GM10266 (cell line): ENCODE results near the gene SLC6A2.
"Not testable (repeated sequence)": the region's sequence is repeated elsewhere in the genome, so short reads cannot be mapped to it uniquely, and the experiment has no call there.

Experiments
- DNase-seq: peaks from one replicate; pipeline ENCODE4 v3.0.0; 2012; ENCODE audit errors: extremely low spot score
- CTCF ChIP-seq: IDR thresholded peaks from 2 replicates; pipeline ENCODE4 v1.5.1; 2012; ENCODE audit warnings: mild to moderate bottlenecking, low read depth; ENCODE audit not compliant: control insufficient read depth, insufficient read depth; ENCODE audit errors: missing control alignments

Gene SLC6A2

GRCh38 chr16:55734665-55735064, 78.9 kb downstream of the SLC6A2 start:
- DNase-seq: no peak
- TF ChIP-seq CTCF: no peak

GRCh38 chr16:55735120-55735781, 79.5 kb downstream of the SLC6A2 start:
- DNase-seq: no peak
- no peak for TF ChIP-seq CTCF

DNA sequence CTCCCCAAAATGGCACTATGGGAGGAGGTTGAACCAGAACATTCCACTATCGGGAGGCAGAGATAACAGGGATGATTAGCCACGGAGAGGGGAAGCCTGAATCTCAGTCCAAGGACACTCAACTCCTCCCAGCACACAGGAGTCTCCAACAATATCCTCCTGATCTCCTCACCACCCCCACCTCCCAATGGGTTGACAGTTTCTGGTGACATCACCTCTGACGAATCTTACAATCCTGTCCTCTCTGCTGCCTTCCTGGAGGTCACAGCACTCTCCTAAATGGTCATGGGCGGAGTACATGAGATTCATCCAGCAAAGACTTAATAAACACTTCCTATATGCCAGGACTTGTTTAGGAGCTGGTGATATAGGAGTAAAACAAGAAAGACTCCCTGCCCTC, 80.9 kb downstream of the SLC6A2 start:
- no peak for DNase-seq
- TF ChIP-seq CTCF: no peak

DNA sequence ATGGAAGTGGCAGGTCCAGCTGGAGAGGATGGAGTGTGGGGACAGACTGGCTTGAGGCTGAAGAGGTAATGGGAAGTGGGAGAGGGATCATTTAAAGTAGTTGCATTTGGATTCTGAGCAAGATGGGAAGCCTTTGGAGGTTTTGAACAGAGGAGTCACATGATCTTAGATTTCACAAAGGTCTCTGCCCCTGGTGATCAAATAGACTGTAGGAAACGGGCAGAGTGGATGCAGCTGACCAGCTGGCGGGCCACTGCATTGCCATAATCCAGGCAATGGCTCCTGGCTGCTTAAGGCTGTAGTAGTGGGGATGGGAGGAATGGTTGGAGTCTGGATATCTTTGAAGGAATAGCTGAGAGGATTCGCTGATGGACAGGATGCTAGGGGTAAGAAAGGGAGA, 81.5 kb downstream of the SLC6A2 start:
- no peak for DNase-seq
- TF ChIP-seq CTCF: no peak

GRCh38 chr16:55737966-55738365, 82.2 kb downstream of the SLC6A2 start:
- no peak for TF ChIP-seq CTCF
- no peak for DNase-seq

GRCh38 chr16:55746081-55746480, 90.3 kb downstream of the SLC6A2 start:
- no peak for TF ChIP-seq CTCF
- no peak for DNase-seq

DNA sequence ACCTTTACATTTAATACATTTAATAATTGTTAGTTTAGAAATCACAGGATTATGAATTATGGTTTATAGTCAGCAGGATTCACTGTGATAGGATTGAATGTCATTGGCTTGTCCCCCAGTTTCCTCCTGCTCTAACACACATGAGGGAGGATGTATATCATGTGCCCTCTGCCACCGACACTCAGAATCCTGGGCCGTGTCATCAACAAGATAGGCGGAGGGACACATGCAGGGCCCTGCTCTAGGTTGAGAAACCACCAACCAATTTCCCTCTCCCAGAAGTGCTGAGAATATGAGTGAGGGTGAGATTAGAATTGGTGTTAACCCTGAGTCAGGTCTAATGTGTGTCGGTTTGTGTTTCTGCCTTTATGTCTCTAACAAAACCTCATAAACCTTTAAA, 92.0 kb downstream of the SLC6A2 start:
- DNase-seq: no peak

DNA sequence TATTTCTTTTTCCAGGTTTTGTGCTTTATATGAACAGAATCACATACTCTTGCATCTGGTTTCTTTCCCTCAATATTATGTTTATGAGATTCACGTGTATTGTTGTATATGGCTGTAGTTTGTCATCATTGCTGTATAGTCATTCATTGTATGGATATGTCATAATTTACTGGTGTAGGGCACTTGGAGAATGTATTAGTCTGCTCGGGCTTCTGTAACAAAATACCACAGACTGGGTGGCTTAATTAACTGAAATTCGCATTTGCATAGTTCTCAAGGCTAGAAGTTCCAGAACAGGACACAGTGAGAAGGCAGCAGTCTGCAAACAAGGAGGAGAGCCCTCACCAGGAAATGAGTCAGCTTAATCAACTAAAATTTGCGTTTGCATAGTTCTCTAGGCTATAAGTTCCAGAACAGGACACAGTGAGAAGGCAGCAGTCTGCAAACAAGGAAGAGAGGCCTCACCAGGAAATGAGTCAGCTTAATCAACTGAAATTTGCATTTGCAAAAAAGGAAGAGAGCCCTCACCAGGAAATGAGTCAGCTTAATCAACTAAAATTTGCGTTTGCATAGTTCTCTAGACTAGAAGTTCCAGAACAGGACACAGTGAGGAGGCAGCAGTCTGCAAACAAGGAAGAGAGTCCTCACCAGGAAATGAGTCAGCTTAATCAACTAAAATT, 96.8 kb downstream of the SLC6A2 start:
- DNase-seq: not testable (repeated sequence)

More for the DNA sequence above, 92.0 kb downstream of the SLC6A2 start:
- no peak for TF ChIP-seq CTCF

GRCh38 chr16:55753145-55753631, 97.4 kb downstream of the SLC6A2 start:
- DNase-seq: not testable (repeated sequence)
